Bone marrow (tissue), 2 donors: ENCODE data around the gene HOXC5.
A peak's percentile ranks its signal among the peaks of the same experiment; 100 is the strongest.

ENCODE experiments used
- DNase-seq, 2 donors: peaks; one replicate each; lab custom pipeline; 2025; lab: John Stamatoyannopoulos, UW

Gene HOXC5

GRCh38 chr12:53995378-53996239 is 37.2 kb upstream of the HOXC5 start:
- DNase-seq = peak in 1 of 2 donors; percentile 31

GRCh38 chr12:53996240-53997203 is 36.3 kb upstream of the HOXC5 start:
- no peak for DNase-seq

- no peak for DNase-seq
These were observed 35.4 kb upstream of the HOXC5 start for GRCh38 chr12:53997204-53998109.

DNA sequence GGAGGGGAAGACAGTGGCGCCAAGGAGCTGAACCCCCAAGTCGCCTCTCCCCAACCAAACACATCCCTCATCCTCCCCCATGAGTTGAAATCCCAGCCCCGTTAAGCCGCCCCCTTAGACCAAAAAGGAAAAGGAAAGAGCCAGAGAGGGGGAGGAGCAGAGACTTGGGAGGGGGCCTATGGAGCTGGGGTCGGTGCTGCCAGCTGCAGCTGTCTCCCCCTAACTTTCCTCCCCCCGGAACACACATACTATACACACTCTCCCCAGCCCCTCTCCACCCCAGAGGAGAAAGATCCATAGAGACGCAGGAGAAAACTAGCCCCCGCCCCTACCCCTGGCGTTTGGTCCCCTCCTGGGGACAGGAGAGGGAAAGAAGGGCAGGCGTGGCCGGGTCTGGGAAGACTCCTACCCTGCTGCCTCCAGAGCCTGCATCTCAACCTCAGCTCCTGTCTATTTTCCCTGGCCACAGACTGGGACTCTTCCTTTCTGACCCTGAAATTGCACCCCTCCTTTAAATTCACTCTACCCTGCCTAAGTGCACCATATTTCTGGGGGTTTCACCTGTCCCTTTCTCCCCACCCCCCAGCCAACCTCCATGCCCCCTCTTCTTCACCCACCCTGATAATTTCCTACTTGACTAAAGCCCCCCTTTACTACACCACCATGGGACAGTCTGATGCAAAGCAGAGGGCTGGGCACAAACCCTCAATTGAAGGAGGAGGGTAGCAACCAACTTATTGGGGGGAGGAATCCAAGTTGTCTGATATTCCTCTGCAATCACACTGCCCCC is 34.5 kb upstream of the HOXC5 start:
- no peak for DNase-seq

GRCh38 chr12:53998900-53999236 is 34.0 kb upstream of the HOXC5 start:
- DNase-seq = no peak

DNA sequence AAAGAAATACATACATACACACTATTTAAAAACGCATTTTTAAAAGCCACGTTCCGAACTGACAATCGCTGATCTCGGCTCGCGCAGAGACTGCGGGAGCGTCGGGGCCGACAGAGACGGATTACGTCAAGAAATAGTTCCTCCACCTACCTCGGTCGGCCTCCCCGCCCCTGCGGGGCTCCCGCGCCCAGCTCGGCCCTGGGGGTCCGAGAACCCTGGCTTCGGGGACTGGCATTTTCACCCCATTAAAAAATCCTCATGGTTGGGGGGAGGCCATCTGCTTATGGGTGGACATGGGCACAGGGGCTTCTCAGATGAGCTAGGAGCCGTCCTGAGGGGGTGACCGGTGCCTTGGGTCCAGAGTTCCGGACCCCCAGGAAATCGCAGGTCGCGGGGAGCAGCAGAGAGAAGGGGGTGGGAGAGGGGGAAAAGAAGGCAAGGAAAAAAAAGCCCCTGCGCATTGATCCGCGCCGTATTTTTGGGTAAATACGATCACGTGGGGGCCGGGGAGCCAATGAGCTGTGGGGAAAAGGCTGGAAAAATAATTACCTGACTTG is 33.2 kb upstream of the HOXC5 start:
- DNase-seq = no peak

DNA sequence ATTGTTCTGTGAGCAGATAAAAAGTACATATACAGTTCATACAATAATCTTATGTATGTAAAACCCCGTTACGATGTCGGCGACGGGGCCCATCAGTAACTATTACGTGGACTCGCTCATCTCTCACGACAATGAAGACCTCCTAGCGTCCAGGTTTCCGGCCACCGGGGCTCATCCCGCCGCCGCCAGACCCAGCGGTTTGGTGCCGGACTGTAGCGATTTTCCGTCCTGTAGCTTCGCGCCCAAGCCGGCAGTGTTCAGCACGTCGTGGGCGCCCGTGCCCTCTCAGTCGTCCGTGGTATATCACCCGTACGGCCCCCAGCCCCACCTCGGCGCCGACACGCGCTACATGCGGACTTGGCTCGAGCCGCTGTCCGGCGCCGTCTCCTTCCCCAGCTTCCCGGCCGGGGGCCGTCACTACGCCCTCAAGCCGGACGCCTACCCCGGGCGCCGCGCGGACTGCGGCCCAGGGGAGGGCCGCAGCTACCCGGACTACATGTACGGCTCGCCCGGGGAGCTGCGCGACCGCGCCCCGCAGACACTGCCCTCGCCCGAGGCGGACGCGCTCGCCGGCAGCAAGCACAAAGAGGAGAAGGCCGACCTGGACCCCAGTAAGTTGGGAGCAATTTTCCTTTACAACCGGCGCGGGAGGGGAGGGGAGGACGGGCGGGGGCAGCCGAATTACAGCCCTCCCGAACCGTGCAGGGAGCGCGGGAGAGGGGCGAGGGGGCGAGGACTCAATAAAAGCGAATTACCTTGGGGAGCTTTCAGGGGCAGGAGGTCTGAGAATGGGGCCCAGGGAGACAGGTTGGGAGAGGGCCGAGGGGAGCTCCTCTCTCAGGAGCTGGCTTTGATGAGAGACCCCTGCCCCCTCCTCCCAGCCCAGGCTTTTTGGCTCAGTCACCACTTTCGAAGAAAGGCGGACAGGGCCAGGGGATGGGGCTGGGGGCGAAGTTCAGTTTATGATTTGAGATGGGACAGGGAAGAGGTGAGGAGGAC is 32.4 kb upstream of the HOXC5 start, which contains the start of gene HOXC9:
Gene HOXC9, plus strand, starts transcription at position 46 of the 999 bp plus-strand sequence. Its CDS starts 28 bp downstream, at position 74.
- no peak for DNase-seq

GRCh38 chr12:54001283-54002187 is 31.3 kb upstream of the HOXC5 start:
- no peak for DNase-seq

DNA sequence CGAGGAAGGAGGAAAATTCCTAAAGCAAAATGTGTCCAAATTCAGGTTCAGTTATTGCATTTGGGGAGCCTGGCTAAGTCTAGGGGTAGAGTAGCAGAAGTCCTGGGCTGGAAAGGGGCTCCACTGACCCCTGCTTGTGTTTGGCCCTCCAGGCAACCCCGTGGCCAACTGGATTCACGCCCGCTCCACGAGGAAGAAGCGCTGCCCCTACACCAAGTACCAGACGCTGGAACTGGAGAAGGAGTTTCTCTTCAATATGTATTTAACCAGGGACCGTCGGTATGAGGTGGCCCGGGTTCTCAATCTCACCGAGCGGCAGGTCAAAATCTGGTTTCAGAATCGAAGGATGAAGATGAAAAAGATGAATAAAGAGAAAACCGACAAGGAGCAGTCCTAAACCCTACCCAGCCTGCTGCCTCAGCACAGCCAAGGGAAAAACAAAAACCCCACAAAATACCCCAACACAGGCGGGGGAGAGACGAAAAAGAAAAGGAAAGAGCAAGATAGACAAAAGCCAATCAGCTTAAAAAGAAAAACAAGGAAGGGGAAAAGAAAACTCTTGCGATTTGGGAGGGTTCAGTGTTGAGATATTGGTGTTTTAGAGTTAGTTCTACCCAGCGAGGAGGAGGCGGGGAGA is 30.5 kb upstream of the HOXC5 start:
- no peak for DNase-seq

- DNase-seq = no peak
These were observed 29.9 kb upstream of the HOXC5 start for GRCh38 chr12:54002915-54003389.

DNA sequence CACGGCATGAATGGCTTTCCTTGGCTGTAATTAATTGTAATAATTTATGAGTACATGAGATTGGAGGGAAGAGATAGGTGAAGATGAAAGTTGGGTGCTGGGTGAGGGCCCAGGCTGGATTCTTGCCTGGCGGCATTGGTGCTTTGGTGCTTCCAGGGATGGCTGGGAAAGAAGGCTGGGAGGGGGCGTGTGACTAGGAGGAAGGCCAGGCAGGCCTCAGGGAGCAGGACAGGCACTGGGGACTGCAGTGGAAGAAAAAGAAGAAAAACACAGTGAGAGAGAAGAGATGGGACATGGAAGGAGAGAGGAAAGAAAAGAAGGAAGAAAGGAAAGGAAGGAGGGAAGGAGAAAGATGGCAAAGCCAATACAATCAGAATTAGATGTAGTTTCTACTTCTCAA is 29.2 kb upstream of the HOXC5 start:
- DNase-seq = no peak

- no peak for DNase-seq
These were observed 28.6 kb upstream of the HOXC5 start for GRCh38 chr12:54004063-54004840.

- no peak for DNase-seq
These were observed 27.9 kb upstream of the HOXC5 start for GRCh38 chr12:54004841-54005530.

GRCh38 chr12:54005531-54005852 is 27.4 kb upstream of the HOXC5 start:
- no peak for DNase-seq

DNA sequence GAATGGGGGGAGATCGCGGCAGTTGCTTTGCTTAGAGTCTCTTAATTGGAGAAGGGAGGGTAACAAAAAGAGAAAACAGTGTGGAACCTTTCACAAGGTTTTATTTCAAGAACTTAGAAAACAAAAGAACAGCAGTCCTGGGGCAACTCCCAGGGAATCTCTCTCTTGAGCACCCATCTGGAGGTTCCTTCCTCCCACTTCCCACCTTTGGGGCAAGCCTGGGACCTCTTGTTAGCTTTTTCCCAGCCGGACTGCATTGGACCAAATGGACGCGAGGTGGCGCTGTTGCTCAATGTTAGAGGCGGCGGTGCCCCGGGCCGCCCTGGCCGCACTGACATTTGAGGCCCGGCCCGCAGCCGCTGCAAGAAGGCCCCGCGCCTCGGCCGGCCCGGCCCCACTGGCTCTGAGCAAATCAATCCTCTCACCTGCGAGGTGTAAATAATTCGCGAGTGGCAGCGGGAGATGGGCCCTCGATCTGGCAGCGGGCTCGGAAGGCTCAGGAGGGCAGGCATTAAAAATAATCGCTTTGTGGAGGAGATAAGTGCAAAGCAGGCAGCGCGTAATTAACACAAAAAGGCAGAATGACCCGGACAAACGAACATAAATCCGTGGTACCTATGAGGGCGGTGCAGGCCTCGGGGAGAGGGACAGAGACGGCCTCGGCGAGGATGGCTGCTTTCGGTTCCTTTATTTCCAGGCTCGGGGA is 26.8 kb upstream of the HOXC5 start:
- peak; percentile 64 to 68 for DNase-seq
